ENCODE results near the gene MRPL40.

The MRPL40 gene

GRCh38 chr22:19463491-19464469, 31.4 kb downstream of the MRPL40 start:
- DNase-seq, result no peak

- no peak for DNase-seq
Measured at GRCh38 chr22:19464546-19464945, 32.2 kb downstream of the MRPL40 start.

- no peak for DNase-seq
Measured at GRCh38 chr22:19464975-19465374, 32.6 kb downstream of the MRPL40 start.

GRCh38 chr22:19466126-19466716, 33.9 kb downstream of the MRPL40 start:
- DNase-seq, result no peak

- no peak for DNase-seq
Measured at GRCh38 chr22:19466848-19467752, 34.8 kb downstream of the MRPL40 start.

- no peak for DNase-seq
Measured at GRCh38 chr22:19467912-19468311, 35.6 kb downstream of the MRPL40 start.

GRCh38 chr22:19469421-19469820, 37.1 kb downstream of the MRPL40 start:
- no peak for DNase-seq

GRCh38 chr22:19470010-19470409, 37.7 kb downstream of the MRPL40 start:
- DNase-seq, result no peak

GRCh38 chr22:19471572-19471971, 39.2 kb downstream of the MRPL40 start:
- DNase-seq, result no peak

- no peak for DNase-seq
Measured at GRCh38 chr22:19472233-19472632, 39.9 kb downstream of the MRPL40 start.

GRCh38 chr22:19473578-19473977, 41.2 kb downstream of the MRPL40 start:
- DNase-seq, result no peak

GRCh38 chr22:19476023-19476422, 43.7 kb downstream of the MRPL40 start:
- DNase-seq, result no peak

- peak; percentile 4 for DNase-seq
Measured at GRCh38 chr22:19477321-19478044, 45.1 kb downstream of the MRPL40 start.

GRCh38 chr22:19478045-19478900, 45.9 kb downstream of the MRPL40 start:
- no peak for DNase-seq

- peak; percentile 96 for DNase-seq
Measured at GRCh38 chr22:19478901-19479354, 46.6 kb downstream of the MRPL40 start, which contains the start of gene UFD1. Gene UFD1 (minus strand): TSS chr22:19479193. CDS start chr22:19479085, 108 bp downstream.

- DNase-seq, result peak; percentile 96
Measured at GRCh38 chr22:19479355-19480172, 47.2 kb downstream of the MRPL40 start, which contains the start of gene CDC45. Gene CDC45 (plus strand): TSS chr22:19479920. CDS start chr22:19479969, 49 bp downstream.

- no peak for DNase-seq
Measured at GRCh38 chr22:19480173-19480568, 47.8 kb downstream of the MRPL40 start.

GRCh38 chr22:19480789-19481188, 48.4 kb downstream of the MRPL40 start:
- no peak for DNase-seq

- DNase-seq, result no peak
Measured at GRCh38 chr22:19482297-19482696, 50.0 kb downstream of the MRPL40 start.
